22Rv1 (cell line): Measurements from ENCODE around the gene PSMG3.

Experiments used
- H3K27ac ChIP-seq: fragments of 450-650 bp; 2 replicates; pipeline ENCODE4 v1.5.1; 2017
- ZFX ChIP-seq: fragments of 450-650 bp; IDR thresholded peaks from 2 replicates; pipeline ENCODE4 v1.6.1; 2017; ENCODE audit warnings: antibody characterized with exemption, borderline replicate concordance
- TF ChIP-seq, protein P1 (sequence below): fragments of 450-650 bp; IDR thresholded peaks from 2 replicates; pipeline ENCODE4 v1.5.1; 2017; ENCODE audit warnings: mild to moderate bottlenecking

The PSMG3 gene

DNA sequence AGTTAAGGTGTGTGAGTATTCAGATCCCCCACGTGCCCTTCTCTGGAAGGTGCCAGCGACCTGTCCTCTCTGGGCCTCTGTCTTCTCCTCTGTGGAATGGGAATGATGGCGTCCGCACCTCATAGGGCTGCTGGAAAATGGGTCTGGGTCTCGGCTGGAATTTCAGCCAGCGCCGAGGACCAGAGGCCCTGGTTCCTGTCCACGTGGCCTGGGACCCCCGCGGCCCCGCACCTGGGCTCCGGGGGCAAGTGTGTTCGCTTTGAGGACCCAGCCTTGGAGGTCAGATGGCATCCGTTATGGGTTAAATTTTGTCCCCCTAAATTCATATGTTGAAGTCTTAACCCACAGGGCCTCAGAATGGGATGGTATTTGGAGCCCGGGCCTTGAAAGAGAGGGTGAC, 32.6 kb upstream of the PSMG3 start:
- H3K27ac ChIP-seq, result no peak overlapping the region
- TF ChIP-seq, protein P1, sequence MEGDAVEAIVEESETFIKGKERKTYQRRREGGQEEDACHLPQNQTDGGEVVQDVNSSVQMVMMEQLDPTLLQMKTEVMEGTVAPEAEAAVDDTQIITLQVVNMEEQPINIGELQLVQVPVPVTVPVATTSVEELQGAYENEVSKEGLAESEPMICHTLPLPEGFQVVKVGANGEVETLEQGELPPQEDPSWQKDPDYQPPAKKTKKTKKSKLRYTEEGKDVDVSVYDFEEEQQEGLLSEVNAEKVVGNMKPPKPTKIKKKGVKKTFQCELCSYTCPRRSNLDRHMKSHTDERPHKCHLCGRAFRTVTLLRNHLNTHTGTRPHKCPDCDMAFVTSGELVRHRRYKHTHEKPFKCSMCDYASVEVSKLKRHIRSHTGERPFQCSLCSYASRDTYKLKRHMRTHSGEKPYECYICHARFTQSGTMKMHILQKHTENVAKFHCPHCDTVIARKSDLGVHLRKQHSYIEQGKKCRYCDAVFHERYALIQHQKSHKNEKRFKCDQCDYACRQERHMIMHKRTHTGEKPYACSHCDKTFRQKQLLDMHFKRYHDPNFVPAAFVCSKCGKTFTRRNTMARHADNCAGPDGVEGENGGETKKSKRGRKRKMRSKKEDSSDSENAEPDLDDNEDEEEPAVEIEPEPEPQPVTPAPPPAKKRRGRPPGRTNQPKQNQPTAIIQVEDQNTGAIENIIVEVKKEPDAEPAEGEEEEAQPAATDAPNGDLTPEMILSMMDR, result no peak
- TF ChIP-seq ZFX, result no peak

DNA sequence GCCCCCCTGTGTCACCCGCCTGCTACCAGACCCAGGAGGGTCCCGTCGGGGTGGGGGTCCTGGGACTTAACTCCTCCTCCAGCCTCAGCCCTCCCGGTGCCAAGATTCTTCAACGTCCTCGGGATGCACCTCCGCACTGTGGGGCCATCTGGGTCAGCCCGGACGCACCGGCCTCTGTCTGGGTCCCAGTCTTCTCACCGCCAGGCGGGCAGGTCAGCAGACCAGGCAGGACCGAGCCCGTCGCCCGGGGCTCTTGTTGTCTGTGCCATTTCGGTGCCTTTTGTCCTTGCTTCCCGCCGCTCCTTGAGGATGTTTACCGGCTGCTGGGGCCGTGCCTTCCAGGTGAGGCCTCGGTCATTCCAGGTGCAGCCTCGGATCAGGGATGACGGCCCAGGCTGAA, 32.1 kb upstream of the PSMG3 start:
- no peak overlapping the region for H3K27ac ChIP-seq
- TF ChIP-seq, protein P1, result no peak
- no peak for TF ChIP-seq ZFX

DNA sequence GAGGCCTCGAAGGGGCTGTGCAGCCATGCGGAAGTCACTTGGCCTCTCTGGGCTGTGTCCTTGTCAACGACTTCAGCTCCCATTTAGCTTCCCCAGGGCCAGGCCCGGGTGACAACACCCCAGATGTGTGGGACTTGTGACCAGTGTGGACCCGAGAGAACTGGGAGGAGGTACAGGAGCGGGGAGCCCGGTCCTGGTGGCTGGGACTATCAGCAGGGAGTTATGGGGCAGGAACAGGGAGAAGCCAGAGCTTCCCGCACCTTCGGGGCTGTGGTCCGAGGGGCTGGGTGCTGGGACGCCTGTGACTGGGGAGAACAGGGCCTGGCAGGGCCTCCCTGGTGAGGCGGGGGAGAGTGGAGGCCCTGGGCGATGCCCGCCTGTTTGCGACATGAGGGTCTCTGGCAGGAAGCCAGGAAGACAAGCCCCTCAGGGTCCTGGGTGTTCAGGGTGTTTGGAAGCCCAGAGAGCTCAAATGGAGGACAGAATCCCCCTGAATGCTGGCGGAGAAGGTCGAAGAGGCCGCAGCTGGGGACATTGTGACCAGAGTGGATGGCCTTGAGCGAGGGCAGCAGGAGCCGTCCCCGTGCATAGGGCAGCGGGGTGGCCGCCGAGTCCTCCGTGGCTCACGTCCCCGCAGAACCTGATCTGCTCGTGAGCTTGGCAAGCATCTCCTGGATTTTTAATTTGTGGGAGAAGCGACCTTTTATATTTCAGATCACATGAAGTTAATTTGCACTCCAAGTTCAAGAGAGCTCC, 30.0 kb upstream of the PSMG3 start:
- TF ChIP-seq, protein P1, result no peak
- no peak for TF ChIP-seq ZFX

DNA sequence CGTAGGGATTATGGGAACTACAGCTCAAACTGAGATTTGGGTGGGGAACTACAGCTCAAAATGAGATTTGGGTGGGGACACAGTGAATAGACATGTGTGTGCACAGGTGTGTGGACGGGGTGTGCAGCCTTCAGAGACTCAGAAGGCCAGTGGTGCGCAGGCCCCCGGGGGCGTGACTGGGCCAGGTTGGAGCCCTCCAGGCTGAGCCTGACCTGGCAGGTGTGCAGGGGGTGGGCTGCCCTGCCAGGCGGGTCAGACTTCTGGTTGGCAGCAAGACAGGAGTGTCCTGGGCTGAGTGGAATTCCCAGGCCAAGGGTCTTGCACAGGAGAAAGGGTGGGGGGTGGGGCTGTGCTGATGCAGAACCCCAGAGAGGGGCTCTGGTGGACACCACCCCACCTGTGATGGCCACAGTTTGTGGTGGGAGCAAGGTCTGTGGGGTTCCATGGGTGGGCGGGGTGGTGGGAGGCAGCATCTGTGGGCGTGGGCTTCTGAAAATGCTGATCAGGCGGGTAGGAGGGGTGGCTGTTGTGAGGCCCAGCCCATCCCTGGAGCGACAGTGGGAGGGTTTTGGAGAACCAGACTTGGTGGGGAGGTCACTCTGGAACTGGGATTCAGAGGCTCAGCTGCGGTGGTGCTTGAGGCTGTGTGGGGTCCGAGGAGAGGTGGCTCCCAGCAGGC, 29.3 kb upstream of the PSMG3 start:
- TF ChIP-seq, protein P1, result no peak
- TF ChIP-seq ZFX, result no peak
- H3K27ac ChIP-seq, result no peak overlapping the region

More for the DNA sequence above, 30.0 kb upstream of the PSMG3 start:
- no peak overlapping the region for H3K27ac ChIP-seq

DNA sequence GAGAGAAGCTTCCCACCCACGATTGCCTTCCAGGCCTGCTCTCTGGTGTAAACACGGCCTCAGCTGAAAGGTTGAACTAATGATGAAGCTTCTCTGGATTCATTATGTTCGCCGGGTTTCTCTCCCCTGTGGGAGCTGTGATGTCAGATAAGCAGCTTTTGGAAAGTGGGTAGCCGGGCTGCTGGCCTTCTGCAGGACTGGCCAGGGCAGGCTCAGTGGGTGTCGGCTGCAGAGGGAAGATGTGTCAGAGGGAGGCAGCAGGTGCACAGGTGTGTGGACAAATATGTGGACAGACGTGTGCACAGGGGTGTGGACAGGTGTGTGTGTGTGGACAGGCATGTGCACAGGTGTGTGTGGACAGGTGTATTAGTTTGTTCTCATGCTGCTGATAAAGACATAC, 28.5 kb upstream of the PSMG3 start:
- TF ChIP-seq, protein P1, result no peak
- TF ChIP-seq ZFX, result no peak
- H3K27ac ChIP-seq, result no peak overlapping the region

DNA sequence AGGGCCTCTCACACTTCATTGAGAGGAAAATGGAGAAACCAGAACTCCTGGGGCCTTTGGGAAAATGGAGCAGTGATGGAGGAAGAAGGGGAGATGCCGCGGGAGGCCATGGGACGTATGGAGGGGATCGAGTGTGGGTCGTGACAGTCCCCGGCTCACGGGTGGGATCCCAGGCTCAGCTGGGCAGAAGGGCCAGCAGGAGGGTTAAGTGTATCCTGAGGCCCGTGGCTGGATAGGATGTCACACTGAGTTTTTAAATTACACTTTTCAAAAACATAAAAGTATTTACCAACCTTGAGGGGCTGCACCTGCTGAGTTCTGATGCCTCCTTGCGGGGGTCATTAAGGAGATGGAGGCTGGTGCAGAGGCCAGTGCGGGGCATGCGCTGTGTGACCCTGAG, 28.0 kb upstream of the PSMG3 start:
- TF ChIP-seq, protein P1, result no peak
- TF ChIP-seq ZFX, result no peak
- H3K27ac ChIP-seq, result no peak overlapping the region

DNA sequence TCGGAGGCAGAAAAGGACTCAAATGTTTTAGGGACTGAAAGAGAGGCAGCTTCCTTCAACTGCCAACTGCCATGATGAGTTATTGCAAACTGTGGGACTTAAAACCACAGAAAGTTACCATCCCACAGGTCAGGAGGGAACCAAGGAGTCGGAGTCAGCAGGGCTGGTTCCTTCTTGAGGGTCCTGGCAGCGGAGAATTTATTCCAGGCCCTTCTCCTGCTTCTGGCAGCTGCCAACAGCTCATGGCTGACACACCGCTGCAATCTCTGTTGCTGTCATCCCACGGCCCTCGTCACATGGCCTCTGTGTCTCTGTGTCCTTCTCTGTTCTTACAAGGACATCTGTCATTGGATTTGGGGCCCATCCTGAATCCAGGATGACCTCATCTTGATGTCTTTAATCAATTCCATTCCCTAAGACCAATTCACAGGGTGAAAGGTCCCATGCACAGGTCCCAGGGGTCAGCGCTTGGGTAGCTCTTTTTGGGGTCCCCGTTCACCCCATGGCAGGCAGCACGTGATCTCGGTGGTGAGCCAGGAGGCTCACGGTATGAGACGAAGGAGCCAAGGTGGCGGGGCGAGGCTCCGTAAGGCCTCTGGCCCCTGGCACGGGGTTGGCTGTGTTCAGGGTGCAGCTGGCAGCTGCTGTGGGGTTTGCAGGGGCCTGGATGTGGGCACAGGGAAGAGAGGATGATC, 27.4 kb upstream of the PSMG3 start:
- no peak for TF ChIP-seq ZFX
- TF ChIP-seq, protein P1, result no peak

More for the DNA sequence above, 27.4 kb upstream of the PSMG3 start:
- no peak overlapping the region for H3K27ac ChIP-seq
